ENCODE results near the gene PDE11A. TPM values are rescaled to one million over a fixed set of nuclear protein-coding genes. Genes with fewer than 3 reads are reported as not detected.

Gene PDE11A
- total RNA-seq, 1 experiment from 2014 or later, result 0.61 TPM

DNA sequence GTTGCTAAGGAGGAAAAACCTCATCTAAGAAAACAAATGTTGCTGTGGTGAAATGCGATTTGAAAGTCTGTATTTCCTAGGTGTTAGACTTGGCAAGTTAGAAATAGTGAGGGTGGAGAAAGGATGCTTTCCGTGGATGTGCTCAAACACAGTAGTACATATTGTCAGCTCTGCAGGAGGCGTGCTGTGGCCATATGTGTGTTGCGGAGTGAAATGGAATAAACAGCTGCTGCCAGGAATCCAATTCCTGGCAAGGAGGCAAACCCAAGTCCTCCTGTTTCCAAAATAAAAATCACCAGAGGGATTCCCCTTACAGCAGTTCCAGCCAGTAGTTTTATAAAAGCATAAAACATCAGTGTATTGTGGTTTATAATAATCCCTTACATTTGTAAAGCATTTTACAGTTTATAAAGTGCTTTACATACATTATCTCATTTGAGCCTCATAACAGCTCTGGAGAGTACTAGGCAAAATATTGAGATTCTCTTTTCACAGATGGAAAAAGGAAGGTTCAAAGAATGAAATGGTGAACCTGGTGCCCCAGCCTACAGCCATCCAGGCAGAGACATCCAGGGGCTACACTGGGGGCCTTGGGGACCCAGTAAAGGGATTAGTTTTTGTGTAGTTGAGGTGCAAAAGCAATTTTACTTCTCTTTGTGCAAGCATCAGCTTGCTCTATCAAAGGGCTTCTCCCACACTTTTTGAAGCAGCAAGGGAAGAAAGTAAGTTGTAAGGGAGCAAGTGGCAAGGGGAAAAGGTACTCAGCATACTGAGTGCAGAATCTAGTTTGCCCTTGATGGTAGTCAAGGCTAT is 474.0 kb downstream of the PDE11A start:
- ATAC-seq, result no peak
- TF ChIP-seq YY1 (IDR thresholded peaks at IDR 0.05; ENCODE audit: extremely low read depth, insufficient replicate concordance, low read depth, low read length) (no peak), TCF7L2 (IDR thresholded peaks at IDR 0.05; ENCODE audit: borderline replicate concordance, extremely low read depth, insufficient read depth, insufficient read length) (no peak), CBX3 (IDR thresholded peaks at IDR 0.05; ENCODE audit: low read depth) (no peak), FOSL1 (IDR thresholded peaks at IDR 0.05; ENCODE audit: low read depth) (no peak), ZFX (IDR thresholded peaks at IDR 0.05) (no peak), SRF (IDR thresholded peaks at IDR 0.05; ENCODE audit: low read depth) (no peak), EGR1 (IDR thresholded peaks at IDR 0.05; ENCODE audit: low read depth) (no peak), SP1 (IDR thresholded peaks at IDR 0.05; ENCODE audit: low read depth) (no peak), ELF1 (IDR thresholded peaks at IDR 0.05; ENCODE audit: borderline replicate concordance, low read depth) (no peak), JUND (IDR thresholded peaks at IDR 0.05) (no peak), SIN3A (IDR thresholded peaks at IDR 0.05; ENCODE audit: low read depth) (no peak)
- TF ChIP-seq, protein P1, sequence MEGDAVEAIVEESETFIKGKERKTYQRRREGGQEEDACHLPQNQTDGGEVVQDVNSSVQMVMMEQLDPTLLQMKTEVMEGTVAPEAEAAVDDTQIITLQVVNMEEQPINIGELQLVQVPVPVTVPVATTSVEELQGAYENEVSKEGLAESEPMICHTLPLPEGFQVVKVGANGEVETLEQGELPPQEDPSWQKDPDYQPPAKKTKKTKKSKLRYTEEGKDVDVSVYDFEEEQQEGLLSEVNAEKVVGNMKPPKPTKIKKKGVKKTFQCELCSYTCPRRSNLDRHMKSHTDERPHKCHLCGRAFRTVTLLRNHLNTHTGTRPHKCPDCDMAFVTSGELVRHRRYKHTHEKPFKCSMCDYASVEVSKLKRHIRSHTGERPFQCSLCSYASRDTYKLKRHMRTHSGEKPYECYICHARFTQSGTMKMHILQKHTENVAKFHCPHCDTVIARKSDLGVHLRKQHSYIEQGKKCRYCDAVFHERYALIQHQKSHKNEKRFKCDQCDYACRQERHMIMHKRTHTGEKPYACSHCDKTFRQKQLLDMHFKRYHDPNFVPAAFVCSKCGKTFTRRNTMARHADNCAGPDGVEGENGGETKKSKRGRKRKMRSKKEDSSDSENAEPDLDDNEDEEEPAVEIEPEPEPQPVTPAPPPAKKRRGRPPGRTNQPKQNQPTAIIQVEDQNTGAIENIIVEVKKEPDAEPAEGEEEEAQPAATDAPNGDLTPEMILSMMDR (IDR thresholded peaks at IDR 0.05 in 2 of 3, conservative IDR thresholded peaks at IDR 0.05 in 1 of 3; ENCODE audit: borderline replicate concordance in 1 of 3, insufficient read depth in 1 of 3, low read depth in 2 of 3, low read length in 2 of 3), result no peak
- TF ChIP-seq, protein P2, sequence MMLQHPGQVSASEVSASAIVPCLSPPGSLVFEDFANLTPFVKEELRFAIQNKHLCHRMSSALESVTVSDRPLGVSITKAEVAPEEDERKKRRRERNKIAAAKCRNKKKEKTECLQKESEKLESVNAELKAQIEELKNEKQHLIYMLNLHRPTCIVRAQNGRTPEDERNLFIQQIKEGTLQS (IDR thresholded peaks at IDR 0.05), result no peak
- TF ChIP-seq, protein P3, sequence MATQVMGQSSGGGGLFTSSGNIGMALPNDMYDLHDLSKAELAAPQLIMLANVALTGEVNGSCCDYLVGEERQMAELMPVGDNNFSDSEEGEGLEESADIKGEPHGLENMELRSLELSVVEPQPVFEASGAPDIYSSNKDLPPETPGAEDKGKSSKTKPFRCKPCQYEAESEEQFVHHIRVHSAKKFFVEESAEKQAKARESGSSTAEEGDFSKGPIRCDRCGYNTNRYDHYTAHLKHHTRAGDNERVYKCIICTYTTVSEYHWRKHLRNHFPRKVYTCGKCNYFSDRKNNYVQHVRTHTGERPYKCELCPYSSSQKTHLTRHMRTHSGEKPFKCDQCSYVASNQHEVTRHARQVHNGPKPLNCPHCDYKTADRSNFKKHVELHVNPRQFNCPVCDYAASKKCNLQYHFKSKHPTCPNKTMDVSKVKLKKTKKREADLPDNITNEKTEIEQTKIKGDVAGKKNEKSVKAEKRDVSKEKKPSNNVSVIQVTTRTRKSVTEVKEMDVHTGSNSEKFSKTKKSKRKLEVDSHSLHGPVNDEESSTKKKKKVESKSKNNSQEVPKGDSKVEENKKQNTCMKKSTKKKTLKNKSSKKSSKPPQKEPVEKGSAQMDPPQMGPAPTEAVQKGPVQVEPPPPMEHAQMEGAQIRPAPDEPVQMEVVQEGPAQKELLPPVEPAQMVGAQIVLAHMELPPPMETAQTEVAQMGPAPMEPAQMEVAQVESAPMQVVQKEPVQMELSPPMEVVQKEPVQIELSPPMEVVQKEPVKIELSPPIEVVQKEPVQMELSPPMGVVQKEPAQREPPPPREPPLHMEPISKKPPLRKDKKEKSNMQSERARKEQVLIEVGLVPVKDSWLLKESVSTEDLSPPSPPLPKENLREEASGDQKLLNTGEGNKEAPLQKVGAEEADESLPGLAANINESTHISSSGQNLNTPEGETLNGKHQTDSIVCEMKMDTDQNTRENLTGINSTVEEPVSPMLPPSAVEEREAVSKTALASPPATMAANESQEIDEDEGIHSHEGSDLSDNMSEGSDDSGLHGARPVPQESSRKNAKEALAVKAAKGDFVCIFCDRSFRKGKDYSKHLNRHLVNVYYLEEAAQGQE (IDR thresholded peaks at IDR 0.05; ENCODE audit: low read depth), result no peak
- ChIA-PET RAD21 (ENCODE audit: low non-redundant PET in 1 of 2, low total read pairs in 2 of 2, uncharacterized antibody in 2 of 2, unreplicated experiment in 2 of 2) (no interaction called here), POLR2A (no interaction called here), CTCF (no interaction called here)
- DNase-seq (ENCODE audit: low read depth, low spot score), result no peak
- Histone ChIP-seq H4K20me1 (ENCODE audit: insufficient read depth) (no peaks in the 10 kb centered on the region), H3K4me1 (ENCODE audit: control insufficient read depth in 1 of 2, insufficient read depth in 2 of 2, low read length in 2 of 2) (peaks cover 0 to 3% of the 10 kb centered on the region in 2 experiments; a peak in 2 of 4 replicates), H3K9me2 (ENCODE audit: insufficient read depth) (no peaks in the 10 kb centered on the region), H3K36me3 (ENCODE audit: control insufficient read depth in 1 of 2, insufficient read depth in 2 of 2, low read length in 2 of 2) (no peaks in the 10 kb centered on the region), H3K79me2 (ENCODE audit: insufficient read depth, low read length) (no peaks in the 10 kb centered on the region), H3K9me3 (ENCODE audit: control insufficient read depth in 1 of 2, insufficient read depth in 1 of 2, low read depth in 1 of 2, low read length in 2 of 2) (no peaks in the 10 kb centered on the region), H3K27ac (ENCODE audit: low read depth, low read length) (no peak overlapping the region), H3K27me3 (ENCODE audit: insufficient read depth, low read length) (no peaks in the 10 kb centered on the region), H3K4me3 (replicated peaks in 1 of 2; ENCODE audit: low read depth in 1 of 2, low read length in 2 of 2) (no peak overlapping the region), H3K9ac (ENCODE audit: low read length) (no peak overlapping the region), H3K4me2 (ENCODE audit: low read length) (no peak overlapping the region), H2AFZ (ENCODE audit: low read depth, low read length, poor library complexity, severe bottlenecking) (no peak overlapping the region)
- no TSS peak for BruUV-seq (replicated peaks)
- intact Hi-C loops (cut with micrococcal nuclease), result no loop called here
